ENCODE data around the gene ABHD16A. TPM values are rescaled to one million over a fixed set of nuclear protein-coding genes. Genes with fewer than 3 reads are reported as not detected.

The ABHD16A gene
- total and polyA plus RNA-seq, 2 of the 13 experiments (the other 11 are each of a cell fraction or from before 2014, with no cell fraction given): 43.5 to 45.4 TPM

DNA sequence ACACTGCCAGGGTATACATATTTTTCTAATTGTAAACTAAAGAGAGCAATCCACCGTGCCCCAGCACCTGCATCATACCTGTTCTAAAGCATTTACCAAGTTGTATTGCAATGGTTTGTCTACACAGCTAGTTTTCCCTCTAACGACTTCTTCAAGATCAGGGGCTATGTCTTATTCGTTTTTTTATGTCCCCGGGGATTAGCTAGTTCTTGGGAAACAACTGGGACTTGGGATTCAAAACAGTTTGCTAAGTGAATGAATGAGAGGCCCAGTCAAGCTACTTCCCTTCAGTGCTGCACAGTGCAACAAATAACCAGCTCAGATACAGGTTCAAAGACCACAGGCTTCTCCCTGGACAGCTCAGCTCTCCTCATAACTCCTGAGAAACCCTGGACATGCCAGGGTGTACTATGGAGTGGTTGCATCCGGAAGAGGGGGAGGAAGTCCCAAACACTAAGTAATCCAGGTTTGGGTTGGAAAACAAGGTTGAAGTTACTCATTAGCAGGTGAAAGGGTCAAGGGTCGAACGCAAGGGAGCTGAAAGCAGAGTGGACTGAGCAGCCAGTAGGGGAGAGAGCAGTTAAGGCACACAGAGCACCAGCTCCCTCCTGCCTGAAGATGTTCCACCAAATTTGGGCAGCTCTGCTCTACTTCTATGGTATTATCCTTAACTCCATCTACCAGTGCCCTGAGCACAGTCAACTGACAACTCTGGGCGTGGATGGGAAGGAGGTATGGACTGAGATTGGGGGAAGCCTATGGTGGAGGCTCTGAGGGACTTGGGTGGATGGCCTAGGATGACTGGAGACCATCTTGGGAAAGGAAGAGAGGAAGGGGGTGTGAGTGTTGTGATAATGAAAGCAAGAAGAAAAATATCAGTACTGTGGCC, 47.5 kb downstream of the ABHD16A start, which contains the start of gene APOM (continued):
- no peak for TF ChIP-seq ZNF296 (CRISPR knock-in tag; conservative IDR thresholded peaks at IDR 0.05)
- TF ChIP-seq, protein P1, sequence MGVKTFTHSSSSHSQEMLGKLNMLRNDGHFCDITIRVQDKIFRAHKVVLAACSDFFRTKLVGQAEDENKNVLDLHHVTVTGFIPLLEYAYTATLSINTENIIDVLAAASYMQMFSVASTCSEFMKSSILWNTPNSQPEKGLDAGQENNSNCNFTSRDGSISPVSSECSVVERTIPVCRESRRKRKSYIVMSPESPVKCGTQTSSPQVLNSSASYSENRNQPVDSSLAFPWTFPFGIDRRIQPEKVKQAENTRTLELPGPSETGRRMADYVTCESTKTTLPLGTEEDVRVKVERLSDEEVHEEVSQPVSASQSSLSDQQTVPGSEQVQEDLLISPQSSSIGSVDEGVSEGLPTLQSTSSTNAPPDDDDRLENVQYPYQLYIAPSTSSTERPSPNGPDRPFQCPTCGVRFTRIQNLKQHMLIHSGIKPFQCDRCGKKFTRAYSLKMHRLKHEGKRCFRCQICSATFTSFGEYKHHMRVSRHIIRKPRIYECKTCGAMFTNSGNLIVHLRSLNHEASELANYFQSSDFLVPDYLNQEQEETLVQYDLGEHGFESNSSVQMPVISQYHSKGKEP (CRISPR knock-in tag; IDR thresholded peaks at IDR 0.05): no peak
- TF ChIP-seq KDM2A (CRISPR knock-in tag; IDR thresholded peaks at IDR 0.05; ENCODE audit: borderline replicate concordance, low read depth): peak; percentile 83; the same call in 1 of the 2 replicates
- peak; percentile 50; the same call in 1 of the 2 replicates for TF ChIP-seq NFYC (CRISPR knock-in tag; IDR thresholded peaks at IDR 0.05)
- no peak for TF ChIP-seq ONECUT2 (CRISPR knock-in tag; IDR thresholded peaks at IDR 0.05)
- TF ChIP-seq, protein P2, sequence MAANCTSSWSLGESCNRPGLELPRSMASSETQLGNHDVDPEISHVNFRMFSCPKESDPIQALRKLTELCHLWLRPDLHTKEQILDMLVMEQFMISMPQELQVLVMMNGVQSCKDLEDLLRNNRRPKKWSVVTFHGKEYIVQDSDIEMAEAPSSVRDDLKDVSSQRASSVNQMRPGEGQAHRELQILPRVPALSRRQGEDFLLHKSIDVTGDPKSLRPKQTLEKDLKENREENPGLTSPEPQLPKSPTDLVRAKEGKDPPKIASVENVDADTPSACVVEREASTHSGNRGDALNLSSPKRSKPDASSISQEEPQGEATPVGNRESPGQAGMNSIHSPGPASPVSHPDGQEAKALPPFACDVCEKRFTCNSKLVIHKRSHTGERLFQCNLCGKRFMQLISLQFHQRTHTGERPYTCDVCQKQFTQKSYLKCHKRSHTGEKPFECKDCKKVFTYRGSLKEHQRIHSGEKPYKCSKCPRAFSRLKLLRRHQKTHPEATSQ (CRISPR knock-in tag; IDR thresholded peaks at IDR 0.05; ENCODE audit: borderline replicate concordance): peak; percentile 95; the same call in 1 of the 2 replicates
- TF ChIP-seq ZNF24 (IDR thresholded peaks at IDR 0.05): peak; percentile 76; the same call in 1 of the 2 replicates
- peak; percentile 77 for TF ChIP-seq ZNF629 (CRISPR knock-in tag; conservative IDR thresholded peaks at IDR 0.05)
- TF ChIP-seq ZNF331 (CRISPR knock-in tag; IDR thresholded peaks at IDR 0.05): peak; percentile 98
- TF ChIP-seq IKZF4 (CRISPR knock-in tag; IDR thresholded peaks at IDR 0.05; ENCODE audit: borderline replicate concordance, low read depth, not compliant biosample characterization): peak; percentile 94
- TF ChIP-seq, protein P3, sequence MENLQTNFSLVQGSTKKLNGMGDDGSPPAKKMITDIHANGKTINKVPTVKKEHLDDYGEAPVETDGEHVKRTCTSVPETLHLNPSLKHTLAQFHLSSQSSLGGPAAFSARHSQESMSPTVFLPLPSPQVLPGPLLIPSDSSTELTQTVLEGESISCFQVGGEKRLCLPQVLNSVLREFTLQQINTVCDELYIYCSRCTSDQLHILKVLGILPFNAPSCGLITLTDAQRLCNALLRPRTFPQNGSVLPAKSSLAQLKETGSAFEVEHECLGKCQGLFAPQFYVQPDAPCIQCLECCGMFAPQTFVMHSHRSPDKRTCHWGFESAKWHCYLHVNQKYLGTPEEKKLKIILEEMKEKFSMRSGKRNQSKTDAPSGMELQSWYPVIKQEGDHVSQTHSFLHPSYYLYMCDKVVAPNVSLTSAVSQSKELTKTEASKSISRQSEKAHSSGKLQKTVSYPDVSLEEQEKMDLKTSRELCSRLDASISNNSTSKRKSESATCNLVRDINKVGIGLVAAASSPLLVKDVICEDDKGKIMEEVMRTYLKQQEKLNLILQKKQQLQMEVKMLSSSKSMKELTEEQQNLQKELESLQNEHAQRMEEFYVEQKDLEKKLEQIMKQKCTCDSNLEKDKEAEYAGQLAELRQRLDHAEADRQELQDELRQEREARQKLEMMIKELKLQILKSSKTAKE (CRISPR knock-in tag; IDR thresholded peaks at IDR 0.05; ENCODE audit: borderline replicate concordance): peak; percentile 92
- no peak; the same call in 1 of the 2 replicates for TF ChIP-seq ZNF292 (CRISPR knock-in tag; IDR thresholded peaks at IDR 0.05; ENCODE audit: borderline replicate concordance, low read depth)
- no peak; the same call in 1 of the 2 replicates for TF ChIP-seq FOSL1 (CRISPR knock-in tag; IDR thresholded peaks at IDR 0.05; ENCODE audit: borderline replicate concordance)
- TF ChIP-seq, protein P4, sequence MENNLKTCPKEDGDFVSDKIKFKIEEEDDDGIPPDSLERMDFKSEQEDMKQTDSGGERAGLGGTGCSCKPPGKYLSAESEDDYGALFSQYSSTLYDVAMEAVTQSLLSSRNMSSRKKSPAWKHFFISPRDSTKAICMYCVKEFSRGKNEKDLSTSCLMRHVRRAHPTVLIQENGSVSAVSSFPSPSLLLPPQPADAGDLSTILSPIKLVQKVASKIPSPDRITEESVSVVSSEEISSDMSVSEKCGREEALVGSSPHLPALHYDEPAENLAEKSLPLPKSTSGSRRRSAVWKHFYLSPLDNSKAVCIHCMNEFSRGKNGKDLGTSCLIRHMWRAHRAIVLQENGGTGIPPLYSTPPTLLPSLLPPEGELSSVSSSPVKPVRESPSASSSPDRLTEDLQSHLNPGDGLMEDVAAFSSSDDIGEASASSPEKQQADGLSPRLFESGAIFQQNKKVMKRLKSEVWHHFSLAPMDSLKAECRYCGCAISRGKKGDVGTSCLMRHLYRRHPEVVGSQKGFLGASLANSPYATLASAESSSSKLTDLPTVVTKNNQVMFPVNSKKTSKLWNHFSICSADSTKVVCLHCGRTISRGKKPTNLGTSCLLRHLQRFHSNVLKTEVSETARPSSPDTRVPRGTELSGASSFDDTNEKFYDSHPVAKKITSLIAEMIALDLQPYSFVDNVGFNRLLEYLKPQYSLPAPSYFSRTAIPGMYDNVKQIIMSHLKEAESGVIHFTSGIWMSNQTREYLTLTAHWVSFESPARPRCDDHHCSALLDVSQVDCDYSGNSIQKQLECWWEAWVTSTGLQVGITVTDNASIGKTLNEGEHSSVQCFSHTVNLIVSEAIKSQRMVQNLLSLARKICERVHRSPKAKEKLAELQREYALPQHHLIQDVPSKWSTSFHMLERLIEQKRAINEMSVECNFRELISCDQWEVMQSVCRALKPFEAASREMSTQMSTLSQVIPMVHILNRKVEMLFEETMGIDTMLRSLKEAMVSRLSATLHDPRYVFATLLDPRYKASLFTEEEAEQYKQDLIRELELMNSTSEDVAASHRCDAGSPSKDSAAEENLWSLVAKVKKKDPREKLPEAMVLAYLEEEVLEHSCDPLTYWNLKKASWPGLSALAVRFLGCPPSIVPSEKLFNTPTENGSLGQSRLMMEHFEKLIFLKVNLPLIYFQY (CRISPR knock-in tag; IDR thresholded peaks at IDR 0.05; ENCODE audit: borderline replicate concordance): peak; percentile 79; the same call in 1 of the 2 replicates
- peak; percentile 78; the same call in 1 of the 2 replicates for TF ChIP-seq ZNF83 (CRISPR knock-in tag; IDR thresholded peaks at IDR 0.05; ENCODE audit: borderline replicate concordance)
- no peak for TF ChIP-seq MATR3 (CRISPR knock-in tag; IDR thresholded peaks at IDR 0.05)
- TF ChIP-seq, protein P5, sequence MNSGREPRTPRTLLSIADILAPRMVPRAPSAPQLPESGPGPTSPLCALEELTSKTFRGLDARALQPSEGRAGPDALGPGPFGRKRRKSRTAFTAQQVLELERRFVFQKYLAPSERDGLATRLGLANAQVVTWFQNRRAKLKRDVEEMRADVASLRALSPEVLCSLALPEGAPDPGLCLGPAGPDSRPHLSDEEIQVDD (CRISPR knock-in tag; IDR thresholded peaks at IDR 0.05; ENCODE audit: borderline replicate concordance): no peak
